Lower leg skin (tissue), 3 donors: ENCODE results near the gene SDK1.

Experiments
- POLR2A ChIP-seq, 2 donors: fragments of 450-650 bp; IDR thresholded peaks; one replicate each; pipeline ENCODE4 v1.6.1; 2016 to 2017; ENCODE audit warnings: antibody characterized with exemption in 2 of 2, mild to moderate bottlenecking in 1 of 2, moderate library complexity in 1 of 2
- TF ChIP-seq, protein P1 (sequence below), 3 donors: fragments of 450-650 bp; IDR thresholded peaks; one replicate each; pipeline ENCODE4 v1.5.1; 2016; ENCODE audit warnings: antibody characterized with exemption in 3 of 3, mild to moderate bottlenecking in 3 of 3, moderate library complexity in 2 of 3

DNA sequence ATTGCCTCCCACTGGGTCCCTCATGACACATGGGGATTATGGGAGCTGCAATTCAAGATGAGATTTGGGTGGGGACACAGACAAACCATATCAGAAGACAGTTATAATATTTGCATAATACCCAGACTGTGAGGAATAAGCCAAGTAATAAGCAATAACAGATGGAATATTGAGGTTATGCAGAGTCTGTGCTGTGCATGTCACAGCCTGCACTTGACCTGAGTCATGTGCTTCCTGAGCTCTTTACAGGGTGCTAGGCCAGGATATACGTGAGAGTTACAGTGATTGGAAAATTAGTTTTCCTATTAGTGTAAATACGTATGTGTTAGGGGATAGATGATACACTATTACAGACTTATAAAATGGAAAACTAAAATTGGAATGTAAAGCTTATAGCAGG, 288.7 kb downstream of the SDK1 start:
- TF ChIP-seq, protein P1, sequence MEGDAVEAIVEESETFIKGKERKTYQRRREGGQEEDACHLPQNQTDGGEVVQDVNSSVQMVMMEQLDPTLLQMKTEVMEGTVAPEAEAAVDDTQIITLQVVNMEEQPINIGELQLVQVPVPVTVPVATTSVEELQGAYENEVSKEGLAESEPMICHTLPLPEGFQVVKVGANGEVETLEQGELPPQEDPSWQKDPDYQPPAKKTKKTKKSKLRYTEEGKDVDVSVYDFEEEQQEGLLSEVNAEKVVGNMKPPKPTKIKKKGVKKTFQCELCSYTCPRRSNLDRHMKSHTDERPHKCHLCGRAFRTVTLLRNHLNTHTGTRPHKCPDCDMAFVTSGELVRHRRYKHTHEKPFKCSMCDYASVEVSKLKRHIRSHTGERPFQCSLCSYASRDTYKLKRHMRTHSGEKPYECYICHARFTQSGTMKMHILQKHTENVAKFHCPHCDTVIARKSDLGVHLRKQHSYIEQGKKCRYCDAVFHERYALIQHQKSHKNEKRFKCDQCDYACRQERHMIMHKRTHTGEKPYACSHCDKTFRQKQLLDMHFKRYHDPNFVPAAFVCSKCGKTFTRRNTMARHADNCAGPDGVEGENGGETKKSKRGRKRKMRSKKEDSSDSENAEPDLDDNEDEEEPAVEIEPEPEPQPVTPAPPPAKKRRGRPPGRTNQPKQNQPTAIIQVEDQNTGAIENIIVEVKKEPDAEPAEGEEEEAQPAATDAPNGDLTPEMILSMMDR (IDR thresholded peaks at IDR 0.05): no peak
- TF ChIP-seq POLR2A (IDR thresholded peaks at IDR 0.05): no peak
